ENCODE results near the gene FKBP10.

Gene FKBP10

GRCh38 chr17:41782142-41782541 is 30.7 kb upstream of the FKBP10 start:
- Histone ChIP-seq H3K27ac (ENCODE audit: low read length) (no peak overlapping the region), H3K27me3 (ENCODE audit: insufficient read depth, low read length, poor library complexity) (no peaks in the 10 kb centered on the region), H4K20me1 (ENCODE audit: insufficient read depth, low read length) (no peaks in the 10 kb centered on the region), H3K9me3 (ENCODE audit: insufficient read depth, low read length, severe bottlenecking) (no peaks in the 10 kb centered on the region), H3K4me1 (ENCODE audit: insufficient read depth, low read length) (no peaks in the 10 kb centered on the region), H3K4me3 (ENCODE audit: low read depth in 1 of 2, low read length in 2 of 2) (no peak overlapping the region), H2AFZ (ENCODE audit: low read depth, low read length) (no peak overlapping the region), H3K36me3 (ENCODE audit: insufficient read depth, low read length) (no peaks in the 10 kb centered on the region), H3K79me2 (ENCODE audit: insufficient read depth, low read length) (no peaks in the 10 kb centered on the region), H3K9ac (ENCODE audit: low read depth, low read length) (no peak overlapping the region), H3K4me2 (ENCODE audit: insufficient read depth, low read length) (no peak overlapping the region)
- no peak for ATAC-seq (ENCODE audit: insufficient read depth, low read depth)
- no peak for TF ChIP-seq EZH2 (IDR thresholded peaks at IDR 0.05; ENCODE audit: borderline replicate concordance, low read depth, low read length, severe bottlenecking)
- TF ChIP-seq CTCF (IDR thresholded peaks at IDR 0.05; ENCODE audit: borderline replicate concordance, extremely low read depth, low read length, poor library complexity, severe bottlenecking): no peak
- no peak for DNase-seq

GRCh38 chr17:41784207-41784744 is 28.5 kb upstream of the FKBP10 start:
- DNase-seq (no peak), ATAC-seq (ENCODE audit: insufficient read depth, low read depth) (no peak)
- Histone ChIP-seq H3K79me2 (ENCODE audit: insufficient read depth, low read length) (no peaks in the 10 kb centered on the region), H3K4me1 (ENCODE audit: insufficient read depth, low read length) (no peaks in the 10 kb centered on the region), H3K36me3 (ENCODE audit: insufficient read depth, low read length) (no peaks in the 10 kb centered on the region), H3K9me3 (ENCODE audit: insufficient read depth, low read length, severe bottlenecking) (no peaks in the 10 kb centered on the region), H3K4me2 (ENCODE audit: insufficient read depth, low read length) (no peak overlapping the region), H3K27ac (ENCODE audit: low read length) (no peak overlapping the region), H2AFZ (ENCODE audit: low read depth, low read length) (no peak overlapping the region), H3K27me3 (ENCODE audit: insufficient read depth, low read length, poor library complexity) (peaks cover 4% of the 10 kb centered on the region), H3K4me3 (ENCODE audit: low read depth in 1 of 2, low read length in 2 of 2) (no peak overlapping the region), H3K9ac (ENCODE audit: low read depth, low read length) (no peak overlapping the region), H4K20me1 (ENCODE audit: insufficient read depth, low read length) (no peaks in the 10 kb centered on the region)
- TF ChIP-seq EZH2 (IDR thresholded peaks at IDR 0.05; ENCODE audit: borderline replicate concordance, low read depth, low read length, severe bottlenecking) (no peak), CTCF (IDR thresholded peaks at IDR 0.05; ENCODE audit: borderline replicate concordance, extremely low read depth, low read length, poor library complexity, severe bottlenecking) (no peak)

GRCh38 chr17:41785091-41785858 is 27.5 kb upstream of the FKBP10 start:
- Histone ChIP-seq H3K9ac (ENCODE audit: low read depth, low read length) (no peak overlapping the region), H3K27me3 (ENCODE audit: insufficient read depth, low read length, poor library complexity) (peaks cover 4% of the 10 kb centered on the region), H4K20me1 (ENCODE audit: insufficient read depth, low read length) (no peaks in the 10 kb centered on the region), H3K36me3 (ENCODE audit: insufficient read depth, low read length) (no peaks in the 10 kb centered on the region), H3K4me1 (ENCODE audit: insufficient read depth, low read length) (no peaks in the 10 kb centered on the region), H3K27ac (ENCODE audit: low read length) (no peak overlapping the region), H3K9me3 (ENCODE audit: insufficient read depth, low read length, severe bottlenecking) (no peaks in the 10 kb centered on the region), H3K79me2 (ENCODE audit: insufficient read depth, low read length) (no peaks in the 10 kb centered on the region), H2AFZ (ENCODE audit: low read depth, low read length) (no peak overlapping the region), H3K4me2 (ENCODE audit: insufficient read depth, low read length) (no peak overlapping the region), H3K4me3 (ENCODE audit: low read depth in 1 of 2, low read length in 2 of 2) (no peak overlapping the region)
- ATAC-seq (ENCODE audit: insufficient read depth, low read depth): no peak
- TF ChIP-seq EZH2 (IDR thresholded peaks at IDR 0.05; ENCODE audit: borderline replicate concordance, low read depth, low read length, severe bottlenecking) (no peak), CTCF (IDR thresholded peaks at IDR 0.05; ENCODE audit: borderline replicate concordance, extremely low read depth, low read length, poor library complexity, severe bottlenecking) (no peak)
- DNase-seq: no peak
